ENCODE data around the gene BAAT.

DNA sequence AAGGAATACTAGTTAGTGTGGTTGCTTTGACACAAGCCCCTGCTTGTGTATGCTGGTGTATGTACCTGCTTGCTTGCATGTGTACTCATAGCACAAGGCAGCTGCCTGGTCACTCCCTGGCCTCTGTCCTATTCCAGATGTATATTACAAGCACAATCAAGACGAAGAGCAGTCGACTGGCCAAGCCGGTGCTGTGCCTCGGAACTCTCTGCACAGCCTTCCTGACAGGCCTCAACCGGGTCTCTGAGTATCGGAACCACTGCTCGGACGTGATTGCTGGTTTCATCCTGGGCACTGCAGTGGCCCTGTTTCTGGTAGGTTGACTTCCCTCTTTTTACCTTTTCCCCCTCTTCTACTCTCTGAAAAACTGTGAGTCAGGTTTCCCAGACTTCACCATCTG lies 72.1 kb downstream of the BAAT start:
- no peak for TF ChIP-seq POLR2A (IDR thresholded peaks at IDR 0.05; ENCODE audit: extremely low read depth, insufficient read length)
- TF ChIP-seq, protein P1, sequence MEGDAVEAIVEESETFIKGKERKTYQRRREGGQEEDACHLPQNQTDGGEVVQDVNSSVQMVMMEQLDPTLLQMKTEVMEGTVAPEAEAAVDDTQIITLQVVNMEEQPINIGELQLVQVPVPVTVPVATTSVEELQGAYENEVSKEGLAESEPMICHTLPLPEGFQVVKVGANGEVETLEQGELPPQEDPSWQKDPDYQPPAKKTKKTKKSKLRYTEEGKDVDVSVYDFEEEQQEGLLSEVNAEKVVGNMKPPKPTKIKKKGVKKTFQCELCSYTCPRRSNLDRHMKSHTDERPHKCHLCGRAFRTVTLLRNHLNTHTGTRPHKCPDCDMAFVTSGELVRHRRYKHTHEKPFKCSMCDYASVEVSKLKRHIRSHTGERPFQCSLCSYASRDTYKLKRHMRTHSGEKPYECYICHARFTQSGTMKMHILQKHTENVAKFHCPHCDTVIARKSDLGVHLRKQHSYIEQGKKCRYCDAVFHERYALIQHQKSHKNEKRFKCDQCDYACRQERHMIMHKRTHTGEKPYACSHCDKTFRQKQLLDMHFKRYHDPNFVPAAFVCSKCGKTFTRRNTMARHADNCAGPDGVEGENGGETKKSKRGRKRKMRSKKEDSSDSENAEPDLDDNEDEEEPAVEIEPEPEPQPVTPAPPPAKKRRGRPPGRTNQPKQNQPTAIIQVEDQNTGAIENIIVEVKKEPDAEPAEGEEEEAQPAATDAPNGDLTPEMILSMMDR (IDR thresholded peaks at IDR 0.05; ENCODE audit: low read depth, low read length), result no peak
- TF ChIP-seq, protein P2, sequence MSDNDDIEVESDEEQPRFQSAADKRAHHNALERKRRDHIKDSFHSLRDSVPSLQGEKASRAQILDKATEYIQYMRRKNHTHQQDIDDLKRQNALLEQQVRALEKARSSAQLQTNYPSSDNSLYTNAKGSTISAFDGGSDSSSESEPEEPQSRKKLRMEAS (IDR thresholded peaks at IDR 0.05; ENCODE audit: low read depth, low read length), result no peak

Data from NB4 (cell line).